Osteocyte (in vitro differentiated cells): ENCODE results near the gene CIRBP. TPM values are rescaled to one million over a fixed set of nuclear protein-coding genes. Genes with fewer than 3 reads are reported as not detected.
A peak's percentile ranks its signal among the peaks of the same experiment; 100 is the strongest.
"Not testable (repeated sequence)": the region's sequence is repeated elsewhere in the genome, so short reads cannot be mapped to it uniquely, and the experiment has no call there.

Experiments used
- DNase-seq: peaks from one replicate; pipeline ENCODE4 v3.0.0; 2021; ENCODE audit warnings: mixed read lengths; ENCODE audit not compliant: unreplicated experiment; ENCODE audit errors: extremely low spot score
- H3K27ac Mint-ChIP-seq: one replicate; pipeline ENCODE4 v1.8.0; 2021; ENCODE audit warnings: mild to moderate bottlenecking, mixed read lengths; ENCODE audit not compliant: unreplicated experiment
- H3K27me3 Mint-ChIP-seq: one replicate; pipeline ENCODE4 v1.8.0; 2021; ENCODE audit warnings: mixed read lengths; ENCODE audit not compliant: unreplicated experiment
- H3K36me3 Mint-ChIP-seq: one replicate; pipeline ENCODE4 v1.8.0; 2021; ENCODE audit warnings: mixed read lengths; ENCODE audit not compliant: unreplicated experiment
- H3K4me1 Mint-ChIP-seq: one replicate; pipeline ENCODE4 v1.8.0; 2021; ENCODE audit warnings: mixed read lengths; ENCODE audit not compliant: unreplicated experiment
- H3K4me3 Mint-ChIP-seq: one replicate; pipeline ENCODE4 v1.8.0; 2021; ENCODE audit warnings: mild to moderate bottlenecking, moderate library complexity, mixed read lengths; ENCODE audit not compliant: unreplicated experiment
- H3K9me3 Mint-ChIP-seq: one replicate; pipeline ENCODE4 v1.8.0; 2021; ENCODE audit warnings: mixed read lengths; ENCODE audit not compliant: unreplicated experiment
- total RNA-seq: library from RNA; stranded (reverse); gene quantifications from 2 replicates; pipeline ENCODE4 v1.2.1, GENCODE V29; 2021
- TF ChIP-seq, protein P1 (sequence below): fragments of 200-600 bp; sonication (generic); IDR thresholded peaks from 2 replicates; pipeline ENCODE4 v1.5.0; 2021; ENCODE audit warnings: antibody characterized with exemption, mild to moderate bottlenecking, moderate library complexity

The CIRBP gene
- total RNA-seq, 1 donor from 2014 or later = 408 TPM

- Mint-ChIP-seq H3K4me3 (peak within 1 kb of the TSS; percentile 79), H3K36me3 (no peaks in the 10 kb centered on the region), H3K4me1 (peaks cover 43% of the 10 kb centered on the region), H3K9me3 (no peaks in the 10 kb centered on the region), H3K27ac (peak within 1 kb of the TSS; percentile 95), H3K27me3 (no peaks in the 10 kb centered on the region)
- TF ChIP-seq, protein P1, sequence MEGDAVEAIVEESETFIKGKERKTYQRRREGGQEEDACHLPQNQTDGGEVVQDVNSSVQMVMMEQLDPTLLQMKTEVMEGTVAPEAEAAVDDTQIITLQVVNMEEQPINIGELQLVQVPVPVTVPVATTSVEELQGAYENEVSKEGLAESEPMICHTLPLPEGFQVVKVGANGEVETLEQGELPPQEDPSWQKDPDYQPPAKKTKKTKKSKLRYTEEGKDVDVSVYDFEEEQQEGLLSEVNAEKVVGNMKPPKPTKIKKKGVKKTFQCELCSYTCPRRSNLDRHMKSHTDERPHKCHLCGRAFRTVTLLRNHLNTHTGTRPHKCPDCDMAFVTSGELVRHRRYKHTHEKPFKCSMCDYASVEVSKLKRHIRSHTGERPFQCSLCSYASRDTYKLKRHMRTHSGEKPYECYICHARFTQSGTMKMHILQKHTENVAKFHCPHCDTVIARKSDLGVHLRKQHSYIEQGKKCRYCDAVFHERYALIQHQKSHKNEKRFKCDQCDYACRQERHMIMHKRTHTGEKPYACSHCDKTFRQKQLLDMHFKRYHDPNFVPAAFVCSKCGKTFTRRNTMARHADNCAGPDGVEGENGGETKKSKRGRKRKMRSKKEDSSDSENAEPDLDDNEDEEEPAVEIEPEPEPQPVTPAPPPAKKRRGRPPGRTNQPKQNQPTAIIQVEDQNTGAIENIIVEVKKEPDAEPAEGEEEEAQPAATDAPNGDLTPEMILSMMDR = no peak
- DNase-seq = peak; percentile 97
Measured at GRCh38 chr19:1241417-1242095, 27.6 kb upstream of the CIRBP start, which contains the start of gene ATP5F1D. ATP5F1D (plus strand) TSS chr19:1241751; CDS start chr19:1241851, 100 bp downstream.

DNA sequence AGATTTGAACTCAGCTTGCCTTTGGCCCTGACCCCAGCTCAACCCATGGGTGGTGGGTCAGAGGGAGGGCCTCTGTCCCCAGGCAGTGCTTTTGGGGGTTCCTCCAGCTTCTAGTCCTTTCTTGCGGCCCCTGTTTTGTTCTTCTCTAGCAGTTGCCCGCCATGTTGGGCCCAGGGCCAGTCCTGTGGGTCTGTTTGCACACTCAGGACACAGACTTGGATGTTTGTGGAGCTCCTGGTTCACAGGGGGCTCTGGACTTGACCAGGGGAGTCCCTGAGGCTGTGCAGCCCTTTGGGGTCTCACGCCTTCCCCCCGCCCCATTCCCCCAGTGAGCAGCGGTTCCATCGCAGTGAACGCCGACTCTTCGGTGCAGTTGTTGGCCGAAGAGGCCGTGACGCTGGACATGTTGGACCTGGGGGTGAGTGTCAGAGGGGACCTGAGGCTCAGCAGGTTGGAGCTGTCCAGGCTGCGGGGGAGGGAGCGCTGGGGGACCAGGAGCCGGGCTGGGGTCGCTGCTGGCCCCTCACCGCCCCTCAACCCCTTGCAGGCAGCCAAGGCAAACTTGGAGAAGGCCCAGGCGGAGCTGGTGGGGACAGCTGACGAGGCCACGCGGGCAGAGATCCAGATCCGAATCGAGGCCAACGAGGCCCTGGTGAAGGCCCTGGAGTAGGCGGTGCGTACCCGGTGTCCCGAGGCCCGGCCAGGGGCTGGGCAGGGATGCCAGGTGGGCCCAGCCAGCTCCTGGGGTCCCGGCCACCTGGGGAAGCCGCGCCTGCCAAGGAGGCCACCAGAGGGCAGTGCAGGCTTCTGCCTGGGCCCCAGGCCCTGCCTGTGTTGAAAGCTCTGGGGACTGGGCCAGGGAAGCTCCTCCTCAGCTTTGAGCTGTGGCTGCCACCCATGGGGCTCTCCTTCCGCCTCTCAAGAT lies 25.1 kb upstream of the CIRBP start:
- peak overlapping the region; percentile 85 for H3K27ac Mint-ChIP-seq
- no peaks in the 10 kb centered on the region for H3K36me3 Mint-ChIP-seq
- TF ChIP-seq, protein P1 = peak; percentile 92
- no peaks in the 10 kb centered on the region for H3K27me3 Mint-ChIP-seq
- peaks cover 38% of the 10 kb centered on the region for H3K4me1 Mint-ChIP-seq
- DNase-seq = peak; percentile 94
- peak overlapping the region; percentile 60 for H3K4me3 Mint-ChIP-seq
- no peaks in the 10 kb centered on the region for H3K9me3 Mint-ChIP-seq

GRCh38 chr19:1244693-1245451 lies 24.3 kb upstream of the CIRBP start:
- peaks cover 38% of the 10 kb centered on the region for H3K4me1 Mint-ChIP-seq
- no peaks in the 10 kb centered on the region for H3K27me3 Mint-ChIP-seq
- TF ChIP-seq, protein P1 = no peak
- no peaks in the 10 kb centered on the region for H3K36me3 Mint-ChIP-seq
- DNase-seq = no peak
- H3K9me3 Mint-ChIP-seq = no peaks in the 10 kb centered on the region
- peak overlapping the region; percentile 85 for H3K27ac Mint-ChIP-seq
- H3K4me3 Mint-ChIP-seq = peak overlapping the region; percentile 60

DNA sequence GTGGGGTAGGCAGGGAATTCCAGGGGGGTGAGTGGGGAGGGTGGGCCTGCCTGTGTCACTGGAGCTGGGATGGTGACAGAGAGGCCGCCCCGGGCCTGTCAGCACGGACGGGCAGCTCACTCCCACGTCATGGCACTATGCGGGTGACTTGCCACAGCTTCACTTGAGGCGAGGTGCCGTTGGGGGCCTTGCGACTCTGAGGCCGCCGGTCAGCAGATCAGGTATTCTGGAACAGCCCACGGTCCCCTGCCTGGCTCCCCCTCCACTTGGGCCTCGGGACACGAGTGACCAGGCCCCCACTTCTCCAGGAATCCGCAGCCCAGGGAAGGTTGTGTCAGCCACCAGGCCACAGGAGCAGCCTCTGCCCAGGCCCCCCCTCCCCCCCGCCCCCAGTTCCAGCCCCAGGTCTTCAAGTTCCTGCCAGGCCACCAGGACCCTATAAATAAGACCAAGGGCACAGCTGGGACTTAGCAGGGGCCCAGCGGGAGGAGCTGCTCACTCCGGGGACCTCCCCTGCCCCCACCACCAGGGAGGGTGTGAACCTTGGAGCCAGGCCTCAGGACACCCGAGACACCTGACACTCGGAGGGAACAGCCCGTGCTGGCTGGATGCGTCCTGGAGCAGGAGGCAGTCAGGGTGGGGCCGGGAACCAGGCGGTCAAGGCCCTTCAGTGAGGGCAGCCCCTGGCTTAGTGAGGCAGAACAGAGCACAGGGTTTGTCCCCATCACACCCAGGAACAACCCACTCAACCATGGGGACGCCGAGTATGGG lies 23.5 kb upstream of the CIRBP start:
- H3K9me3 Mint-ChIP-seq = no peaks in the 10 kb centered on the region

GRCh38 chr19:1246265-1247087 lies 22.7 kb upstream of the CIRBP start:
- H3K27me3 Mint-ChIP-seq, H3K9me3 Mint-ChIP-seq, DNase-seq, H3K4me3 Mint-ChIP-seq, H3K36me3 Mint-ChIP-seq: not testable (repeated sequence)
- Mint-ChIP-seq H3K27ac (peak overlapping the region; percentile 44), H3K4me1 (peaks cover 29% of the 10 kb centered on the region)

More for the DNA sequence above, 23.5 kb upstream of the CIRBP start:
- Mint-ChIP-seq H3K36me3 (no peaks in the 10 kb centered on the region), H3K4me3 (no peak overlapping the region), H3K27me3 (no peaks in the 10 kb centered on the region), H3K27ac (no peak overlapping the region), H3K4me1 (peaks cover 37% of the 10 kb centered on the region)
- TF ChIP-seq, protein P1 = no peak
- DNase-seq = no peak
